Endothelial cell of umbilical vein (primary cell): ENCODE data around the gene MVK. TPM values are rescaled to one million over a fixed set of nuclear protein-coding genes. Genes with fewer than 3 reads are reported as not detected.
"Not testable (repeated sequence)": the region's sequence is repeated elsewhere in the genome, so short reads cannot be mapped to it uniquely, and the experiment has no call there.

ENCODE experiments used
- BruUV-seq: library from RNA; stranded (reverse); fragments of 400-500 nt; replicated peaks from 2 replicates; lab custom pipeline; 2021; lab: Mats Ljungman, UMichigan
- CTCF ChIA-PET: fragments of 300-600, 350-600 bp; sonication (Branson Sonifier 250); formaldehyde crosslinking; loops from one replicate; lab custom pipeline; 2021; ENCODE audit warnings: antibody characterized with exemption, inconsistent platforms; lab: Charles Lee
- POLR2A ChIA-PET: fragments of 300-600, 350-600 bp; sonication (Branson Sonifier 250); formaldehyde crosslinking; loops from one replicate; lab custom pipeline; 2021; ENCODE audit warnings: antibody characterized with exemption, inconsistent platforms; lab: Charles Lee
- DNase-seq: peaks from one replicate; pipeline ENCODE4 v3.0.0-alpha.2; 2011; ENCODE audit warnings: low read depth, low spot score
- FAIRE-seq: peaks from 2 replicates; lab custom pipeline; 2011; peaks lifted over from hg19 to GRCh38; lab: Jason Lieb, UNC
- H2AFZ ChIP-seq: 2 replicates; pipeline ENCODE4 v1.6.0; 2012; ENCODE audit warnings: low read depth, low read length, control low read depth, inconsistent platforms
- H3K27ac ChIP-seq: 2 replicates; pipeline ENCODE4 v1.5.1; 2011; ENCODE audit warnings: low read depth, mild to moderate bottlenecking, control low read depth, low read length, moderate library complexity; ENCODE audit not compliant: insufficient read depth
- H3K27me3 ChIP-seq, 2 experiments: 2 replicates each; pipeline versions ENCODE4 v1.6.0 to v1.6.1; 2011; ENCODE audit warnings: low read length in 2 of 2, mixed read lengths in 1 of 2; ENCODE audit not compliant: control insufficient read depth in 2 of 2, insufficient read depth in 2 of 2
- H3K36me3 ChIP-seq, 2 experiments: 2 replicates in 1 of 2; 3 replicates in 1 of 2; pipeline ENCODE4 v1.5.1; 2011; ENCODE audit warnings: low read length in 2 of 2, mild to moderate bottlenecking in 1 of 2, moderate library complexity in 1 of 2; ENCODE audit not compliant: control insufficient read depth in 2 of 2, insufficient read depth in 2 of 2; ENCODE audit errors: extremely low read depth in 1 of 2
- H3K4me1 ChIP-seq: 3 replicates; pipeline ENCODE4 v1.5.1; 2011; ENCODE audit warnings: mild to moderate bottlenecking, low read length; ENCODE audit not compliant: control insufficient read depth, insufficient read depth; ENCODE audit errors: extremely low read depth
- H3K4me2 ChIP-seq: 2 replicates; pipeline ENCODE4 v1.6.1; 2011; ENCODE audit warnings: low read length, control low read depth, mixed read lengths; ENCODE audit not compliant: insufficient read depth
- H3K4me3 ChIP-seq, 3 experiments: fragments of 200-600 bp in 1 of 3; sonication (generic), shearing (Covaris generic) in 1 of 3; replicated peaks in 1 of 3; 2 replicates each; pipeline ENCODE4 v1.5.1; 2011 to 2016; ENCODE audit warnings: control low read depth in 3 of 3, low read length in 3 of 3, mild to moderate bottlenecking in 2 of 3, inconsistent platforms in 1 of 3, low read depth in 1 of 3, moderate library complexity in 1 of 3; ENCODE audit not compliant: insufficient read depth in 1 of 3
- H3K79me2 ChIP-seq: 2 replicates; pipeline ENCODE4 v1.6.0; 2012; ENCODE audit warnings: low read length, inconsistent platforms; ENCODE audit not compliant: control insufficient read depth, insufficient read depth
- H3K9ac ChIP-seq: replicated peaks from 2 replicates; pipeline ENCODE3; 2011; ENCODE audit warnings: low read length, control low read depth; ENCODE audit not compliant: insufficient read depth; ENCODE audit errors: extremely low read depth
- H3K9me1 ChIP-seq: replicated peaks from 3 replicates; pipeline ENCODE4 v1.6.0; 2011; ENCODE audit warnings: mild to moderate bottlenecking, low read length; ENCODE audit not compliant: control insufficient read depth, insufficient read depth; ENCODE audit errors: extremely low read depth
- H3K9me3 ChIP-seq: replicated peaks from 2 replicates; pipeline ENCODE4 v1.5.1; 2012; ENCODE audit warnings: low read length, inconsistent platforms; ENCODE audit not compliant: control insufficient read depth, insufficient read depth
- H4K20me1 ChIP-seq: replicated peaks from 2 replicates; pipeline ENCODE3; 2011; ENCODE audit warnings: mild to moderate bottlenecking, low read length; ENCODE audit not compliant: control insufficient read depth, insufficient read depth; ENCODE audit errors: extremely low read depth
- CTCF ChIP-seq, 2 donors: IDR thresholded peaks; 1 replicate in 1 of 2; 2 replicates in 1 of 2; pipeline ENCODE4 v1.5.1; 2011; ENCODE audit warnings: low read length in 2 of 2, mild to moderate bottlenecking in 2 of 2, moderate library complexity in 2 of 2, control low read depth in 1 of 2, inconsistent platforms in 1 of 2, low read depth in 1 of 2; ENCODE audit not compliant: insufficient read depth in 1 of 2; ENCODE audit errors: extremely low read depth in 1 of 2
- POLR2A ChIP-seq: IDR thresholded peaks from 2 replicates; pipeline ENCODE4 v1.6.1; 2012; ENCODE audit warnings: low read depth, mild to moderate bottlenecking, control low read depth, low read length
- dilution Hi-C: fragments of 300-500 bp; cut with MboI; formaldehyde crosslinking; loops from one replicate; pipeline ENCODE4 v1.15.0; 2019; ENCODE audit warnings: low sequenced_read_pairs; ENCODE audit not compliant: extremely low pct_ligation_motif_present
- intact Hi-C: fragments of 100-400 bp; cut with micrococcal nuclease; formaldehyde crosslinking; loops from one replicate; pipeline ENCODE4 v1.10.0; 2022
- polyA plus RNA-seq, 4 experiments: library from polyadenylated mRNA; depleted of rRNA in 3 of 4; stranded (reverse) in 3 of 4; unstranded in 1 of 4; fragments of >200 nt; gene quantifications; 2 replicates each; pipeline versions ENCODE4 v1.2.1 to v1.2.3, GENCODE V29; 2011 to 2012; ENCODE audit warnings: missing spikeins in 1 of 4
- total RNA-seq: library from RNA; stranded (reverse); gene quantifications from 2 replicates; pipeline ENCODE4 v1.2.3, GENCODE V29; 2021

MVK gene
- total and polyA plus RNA-seq, 2 donors (not counting 3 experiments of a cell fraction or from before 2014, with no cell fraction given) = 32.6 to 42.6 TPM

GRCh38 chr12:109601557-109601956 lies 28.0 kb downstream of the MVK start:
- POLR2A ChIA-PET = no interaction called here
- no TSS peak for BruUV-seq

GRCh38 chr12:109602132-109602531 lies 28.5 kb downstream of the MVK start:
- H3K4me2 ChIP-seq, intact Hi-C loops, H3K27ac ChIP-seq, H2AFZ ChIP-seq, DNase-seq, dilution Hi-C loops, H4K20me1 ChIP-seq, BruUV-seq, POLR2A ChIA-PET, FAIRE-seq, H3K9me1 ChIP-seq, H3K79me2 ChIP-seq, H3K27me3 ChIP-seq, H3K9me3 ChIP-seq, H3K9ac ChIP-seq, H3K4me3 ChIP-seq, H3K4me1 ChIP-seq, H3K36me3 ChIP-seq: not testable (repeated sequence)
- CTCF ChIA-PET = interaction anchor here (1.7 kb wide), 1 partner anchor 173 kb away, joined by 9 read pairs; no protein-coding TSS in a partner anchor

More at GRCh38 chr12:109601557-109601956, 28.0 kb downstream of the MVK start:
- TF ChIP-seq CTCF (IDR thresholded peaks at IDR 0.05; ENCODE audit: extremely low read depth in 1 of 2, insufficient read depth in 1 of 2, low read depth in 1 of 2, low read length in 2 of 2) (no peak), POLR2A (no peak)
- H4K20me1 ChIP-seq = no peaks in the 10 kb centered on the region
- peaks cover 0 to 3% of the 10 kb centered on the region in 2 experiments for H3K36me3 ChIP-seq
- H3K9ac ChIP-seq = no peak overlapping the region
- intact Hi-C loops (no loop called here), dilution Hi-C loops (no loop called here)
- H2AFZ ChIP-seq = no peak overlapping the region
- no peaks in the 10 kb centered on the region for H3K9me1 ChIP-seq
- H3K4me1 ChIP-seq = peaks cover 3% of the 10 kb centered on the region
- H3K79me2 ChIP-seq = no peaks in the 10 kb centered on the region
- peaks cover 0 to 2% of the 10 kb centered on the region in 2 experiments for H3K27me3 ChIP-seq
- no peak overlapping the region for H3K4me2 ChIP-seq
- no peak for FAIRE-seq
- DNase-seq = no peak
- no peaks in the 10 kb centered on the region for H3K9me3 ChIP-seq
- CTCF ChIA-PET = interaction anchor here (1.7 to 9.4 kb wide), 2 partner anchors 173 to 174 kb away, joined by 9 to 252 read pairs; no protein-coding TSS in a partner anchor
- no peak overlapping the region for H3K4me3 ChIP-seq
- H3K27ac ChIP-seq = no peak overlapping the region
